HG03521 (cell line): ENCODE data around the gene CCDC142.

Experiments used
- ATAC-seq: cut with Tn5 transposase; IDR thresholded peaks from one replicate; pipeline ENCODE4 v1.9.1; 2021; ENCODE audit warnings: mild to moderate bottlenecking, moderate library complexity; ENCODE audit not compliant: unreplicated experiment

Gene CCDC142

DNA sequence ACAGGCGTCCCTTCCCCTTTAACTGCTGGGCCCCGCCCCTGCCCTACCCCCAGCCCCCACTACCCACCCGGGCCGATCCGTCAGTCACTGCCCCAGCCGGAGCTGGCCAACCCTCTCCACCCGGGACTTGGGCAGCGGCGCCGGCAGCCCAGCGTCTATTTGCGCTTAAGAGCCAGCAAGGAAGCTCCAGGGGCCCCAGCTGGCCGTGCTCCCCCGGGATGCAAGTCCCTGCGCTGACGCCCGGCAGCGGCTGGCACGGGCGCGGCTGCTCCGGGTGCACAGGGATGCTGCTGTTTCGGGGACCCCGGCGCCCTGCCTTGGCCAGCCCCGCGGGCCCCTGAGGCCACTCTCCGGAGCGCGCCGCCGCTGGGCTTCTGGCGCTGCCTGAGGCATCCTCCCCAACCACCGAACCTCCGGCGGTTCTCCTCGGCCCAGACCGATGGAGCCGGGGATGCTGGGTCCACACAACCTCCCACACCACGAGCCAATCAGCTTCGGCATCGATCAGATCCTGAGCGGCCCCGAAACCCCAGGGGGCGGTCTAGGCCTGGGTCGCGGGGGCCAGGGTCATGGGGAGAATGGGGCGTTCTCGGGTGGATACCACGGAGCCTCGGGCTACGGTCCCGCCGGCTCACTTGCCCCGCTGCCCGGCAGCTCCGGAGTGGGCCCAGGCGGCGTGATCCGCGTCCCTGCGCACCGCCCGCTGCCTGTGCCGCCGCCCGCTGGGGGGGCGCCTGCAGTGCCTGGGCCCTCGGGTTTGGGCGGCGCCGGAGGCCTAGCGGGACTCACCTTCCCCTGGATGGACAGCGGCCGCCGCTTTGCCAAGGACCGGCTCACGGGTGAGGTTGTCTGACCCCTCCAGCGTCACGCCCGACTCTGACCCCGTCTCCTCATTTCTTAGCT is 31.8 kb upstream of the CCDC142 start, which contains the start of gene TLX2:
Gene TLX2 (plus strand): TSS at position 83 of the 903 bp plus-strand sequence. CDS start 357 bp downstream, at position 440.
- ATAC-seq, result no peak

DNA sequence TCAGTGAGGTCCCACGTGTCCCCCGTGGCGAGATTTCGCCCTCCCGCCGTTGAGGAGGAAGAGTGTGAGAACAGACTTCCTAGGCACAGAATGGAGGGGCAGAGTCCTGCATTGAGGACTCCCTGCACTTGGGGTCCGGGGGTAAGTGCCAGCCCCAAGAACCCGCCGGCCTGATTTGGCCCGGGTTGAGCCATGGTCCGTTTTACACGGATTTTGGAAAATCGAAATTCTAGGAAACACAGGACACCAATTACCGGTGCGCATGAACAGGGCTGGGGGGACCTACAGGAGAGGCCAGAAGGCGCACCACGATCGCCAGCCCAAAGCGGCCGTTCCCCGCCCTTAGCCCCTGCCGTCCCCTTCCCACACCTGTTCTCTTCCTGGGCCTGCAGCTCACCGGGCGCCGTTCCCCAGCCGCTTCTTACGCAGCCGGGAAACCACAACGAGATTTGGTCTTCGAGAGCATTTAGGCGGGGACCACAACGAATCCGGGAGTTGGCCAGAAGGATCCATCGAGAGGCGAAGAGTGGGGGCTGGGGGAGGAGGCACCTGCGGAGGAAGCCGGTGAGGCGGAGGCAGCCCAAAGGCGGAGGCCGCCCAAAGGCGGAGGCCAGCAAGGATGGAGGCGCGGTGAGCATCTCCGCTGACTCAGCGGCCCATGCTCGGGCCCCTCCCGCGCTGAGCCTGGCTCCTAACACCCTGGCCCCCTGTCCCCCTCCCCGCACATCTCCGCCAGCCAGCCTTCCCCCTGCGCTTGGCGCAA is 31.0 kb upstream of the CCDC142 start:
- ATAC-seq, result no peak

DNA sequence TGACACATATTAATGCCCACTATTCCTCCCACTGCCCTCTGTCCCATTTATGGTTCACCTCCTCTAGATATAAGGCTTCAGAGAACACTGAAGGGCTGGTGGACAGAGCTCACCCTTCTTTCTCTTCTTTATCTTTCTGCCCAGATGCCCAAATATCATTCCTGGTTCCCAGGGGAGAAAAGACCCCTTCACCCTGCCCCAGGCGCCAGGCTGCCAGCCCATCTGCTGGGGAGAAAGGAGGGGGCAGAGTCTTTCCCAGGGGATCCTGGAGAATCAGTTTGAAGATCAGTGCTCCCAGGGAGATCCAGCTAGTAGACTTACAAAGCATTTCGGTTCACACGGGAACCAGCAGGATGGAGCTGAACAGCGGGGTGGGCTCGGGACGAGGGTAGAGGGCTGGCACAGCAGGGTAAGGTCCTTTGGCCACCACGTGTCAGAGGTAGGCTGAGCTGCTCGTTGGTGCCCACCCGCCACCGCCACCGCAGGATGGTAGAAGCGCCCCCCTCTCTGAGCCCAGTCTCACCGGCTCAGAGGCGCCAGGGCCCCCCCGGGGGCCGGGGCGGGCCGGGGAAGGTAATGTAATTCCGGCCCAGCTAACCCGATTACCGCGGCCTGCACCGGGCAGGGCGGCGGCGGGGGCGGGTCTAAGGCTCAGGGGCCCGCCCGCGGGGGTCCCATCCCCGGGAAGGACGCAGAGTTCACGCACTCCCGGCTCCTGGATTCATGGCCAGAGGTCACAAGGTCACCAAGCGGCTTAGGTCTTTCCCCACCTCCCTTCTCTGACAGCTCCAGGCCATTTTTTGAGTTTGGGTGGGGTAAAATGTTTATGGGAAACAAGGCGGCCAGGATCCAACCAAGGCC is 30.2 kb upstream of the CCDC142 start:
- no peak for ATAC-seq

DNA sequence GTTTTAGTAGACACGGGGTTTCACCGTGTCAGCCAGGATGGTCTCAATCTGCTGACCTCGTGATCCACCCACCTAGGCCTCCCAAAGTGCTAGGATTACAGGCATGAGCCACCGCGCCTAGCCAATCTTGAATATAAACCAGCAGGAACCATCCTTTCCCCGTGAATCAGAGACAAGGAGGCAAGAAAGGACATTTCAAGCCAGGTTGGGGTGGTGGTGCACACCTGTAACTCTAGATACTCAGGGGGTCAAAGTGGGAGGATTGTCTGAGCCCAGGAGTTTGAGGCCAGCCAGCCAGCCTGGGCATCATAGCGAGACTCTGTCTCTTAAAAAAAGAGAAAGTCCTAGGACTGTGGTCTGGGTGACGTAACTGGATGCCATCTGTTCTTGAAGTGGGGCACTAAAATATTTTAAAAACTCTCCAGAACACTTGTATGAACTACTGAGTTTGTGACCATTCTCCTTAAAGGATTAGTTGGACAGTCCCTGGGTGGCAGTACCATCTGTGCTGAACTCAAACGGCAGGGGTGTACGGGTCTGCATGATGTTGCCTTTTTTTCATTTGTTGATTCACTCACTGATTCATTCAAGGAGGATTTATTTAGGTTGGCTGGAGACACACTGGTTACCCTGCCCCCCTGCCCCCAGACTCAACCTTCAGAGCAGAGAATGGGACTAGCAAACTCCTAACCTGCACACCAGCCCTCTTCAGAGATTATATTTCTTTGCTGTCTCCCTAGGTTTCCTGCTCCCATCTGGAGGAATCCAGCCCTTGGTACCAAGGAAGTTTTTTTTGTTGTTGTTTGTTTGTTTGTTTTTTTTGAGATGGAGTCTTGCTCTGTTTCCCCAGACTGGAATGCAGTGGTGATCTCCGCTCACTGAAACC is 28.5 kb upstream of the CCDC142 start:
- ATAC-seq, result no peak

DNA sequence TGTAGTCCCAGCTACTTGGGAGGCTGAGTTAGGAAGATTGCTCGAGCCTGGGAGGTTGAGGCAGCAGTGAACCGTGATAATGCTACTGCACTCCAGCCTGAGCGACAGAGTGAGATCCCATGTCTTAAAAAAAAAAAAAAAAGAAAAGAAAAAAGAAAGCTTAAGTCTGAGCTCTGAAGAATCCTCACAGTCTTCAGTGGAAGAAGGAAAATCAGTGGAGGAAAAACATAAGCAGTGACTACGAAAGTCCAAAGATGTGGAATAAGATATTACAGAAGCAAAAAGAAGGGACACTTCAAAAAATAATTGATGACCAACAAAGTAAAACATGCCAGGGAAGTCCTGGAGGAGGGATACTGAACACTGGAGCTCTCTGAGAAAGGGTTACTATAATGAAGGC is 27.5 kb upstream of the CCDC142 start:
- no peak for ATAC-seq

DNA sequence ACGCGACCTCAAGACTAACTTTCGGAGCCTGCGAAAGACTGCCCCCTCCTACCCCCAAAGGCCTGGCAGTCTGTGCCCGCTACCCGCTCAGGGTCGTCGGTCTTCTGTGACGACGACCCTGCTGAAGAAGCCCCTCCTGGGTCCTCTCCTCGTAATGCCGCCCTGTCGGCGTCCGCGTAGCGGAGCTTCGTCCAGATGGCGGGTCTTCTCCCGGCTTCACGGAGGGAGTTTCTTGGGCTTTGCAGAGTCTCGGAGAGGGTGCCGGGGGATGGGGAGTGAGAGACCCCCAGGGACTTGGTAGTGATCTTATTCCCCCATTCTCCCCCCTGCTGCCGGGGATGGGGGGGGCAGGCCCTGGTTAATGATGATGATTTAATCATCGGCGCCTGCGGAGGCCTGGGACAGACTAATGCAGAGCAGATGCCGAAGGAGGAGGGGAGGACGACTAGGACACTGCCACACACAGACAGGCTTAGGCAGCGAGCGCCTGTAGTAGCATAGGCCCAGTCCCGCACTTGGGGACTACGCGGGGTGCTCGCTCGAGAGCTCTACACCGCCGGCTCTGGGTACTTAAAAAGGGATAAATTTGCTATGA is 25.2 kb upstream of the CCDC142 start:
- ATAC-seq, result peak; percentile 5

DNA sequence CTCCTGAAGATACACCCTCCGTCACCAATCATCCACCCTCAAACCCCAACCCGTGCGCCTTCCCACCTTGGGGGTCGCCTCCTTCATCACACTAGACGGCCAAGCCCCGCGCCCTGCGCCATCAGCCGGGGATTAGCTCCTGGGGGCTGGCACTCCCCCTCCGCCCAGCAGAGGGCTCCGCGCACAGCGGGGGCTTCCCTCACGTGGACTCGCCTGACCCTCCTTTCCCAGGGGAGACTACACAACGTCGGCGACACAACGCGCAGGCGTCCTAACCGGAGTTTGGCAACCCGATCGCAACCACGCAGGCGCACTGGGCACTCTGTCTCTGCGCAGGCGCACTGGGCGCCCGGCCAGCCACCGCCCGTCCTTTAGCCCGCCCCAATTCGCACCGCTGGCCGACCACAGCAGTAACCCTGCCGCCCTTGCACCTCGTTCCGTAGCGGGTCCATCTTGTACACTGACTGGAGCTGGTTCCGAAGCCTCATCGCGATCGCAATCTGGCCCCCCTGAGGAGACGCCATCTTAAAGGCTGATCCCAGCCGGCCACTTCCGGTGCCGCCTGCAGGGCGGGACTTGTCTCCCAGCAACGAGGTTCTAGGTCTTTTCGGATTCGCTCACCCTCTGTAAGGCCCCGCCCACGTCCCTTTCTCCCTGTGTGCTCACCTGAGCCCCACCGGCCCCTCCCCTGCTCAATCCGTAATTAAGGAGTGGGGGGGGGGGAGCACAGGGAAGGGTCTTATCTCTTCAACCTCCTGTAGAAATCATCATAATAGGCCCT is 24.5 kb upstream of the CCDC142 start, which contains the start of gene PCGF1:
Gene PCGF1 (minus strand): TSS at position 551 of the 781 bp plus-strand sequence. CDS start 27 bp downstream, at position 524.
- peak; percentile 91 for ATAC-seq

DNA sequence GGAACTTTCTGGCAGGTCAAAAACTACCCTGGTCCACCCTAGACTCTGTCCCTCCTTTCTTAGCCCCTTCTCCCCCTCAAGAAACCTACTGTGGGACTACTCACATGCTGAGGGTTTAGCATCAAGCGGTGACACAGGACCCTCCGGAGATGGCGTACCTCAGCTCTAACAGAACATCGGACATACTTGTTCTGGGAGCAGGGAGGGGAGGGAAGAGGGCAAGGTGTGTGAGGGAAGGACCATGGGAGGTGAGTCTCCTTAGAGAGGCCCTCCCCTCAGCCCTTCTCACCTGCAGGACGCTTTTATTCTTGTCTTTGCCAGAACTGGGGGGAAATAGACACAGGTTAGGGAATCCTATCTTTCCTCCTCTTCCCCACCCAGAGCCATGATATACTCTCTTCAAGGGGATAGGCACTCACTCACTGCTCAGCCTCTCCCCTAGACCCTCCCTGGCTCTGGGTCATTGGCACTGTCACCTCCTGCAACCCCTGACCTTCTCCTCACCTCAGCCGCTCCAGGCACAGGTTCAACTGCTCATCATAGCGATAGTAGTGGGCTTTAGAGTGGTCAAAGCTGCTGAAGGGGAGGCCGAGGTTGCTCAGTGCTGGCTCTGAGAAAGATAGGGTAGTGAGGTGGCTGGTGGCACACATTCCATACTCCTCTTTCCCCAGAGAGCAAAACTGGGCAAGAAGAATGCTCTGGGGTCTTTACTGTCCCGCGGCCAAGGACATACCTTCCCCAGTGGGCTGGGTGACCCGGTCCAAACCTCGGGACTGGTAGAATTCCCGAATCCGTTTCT is 22.8 kb upstream of the CCDC142 start:
- no peak for ATAC-seq

DNA sequence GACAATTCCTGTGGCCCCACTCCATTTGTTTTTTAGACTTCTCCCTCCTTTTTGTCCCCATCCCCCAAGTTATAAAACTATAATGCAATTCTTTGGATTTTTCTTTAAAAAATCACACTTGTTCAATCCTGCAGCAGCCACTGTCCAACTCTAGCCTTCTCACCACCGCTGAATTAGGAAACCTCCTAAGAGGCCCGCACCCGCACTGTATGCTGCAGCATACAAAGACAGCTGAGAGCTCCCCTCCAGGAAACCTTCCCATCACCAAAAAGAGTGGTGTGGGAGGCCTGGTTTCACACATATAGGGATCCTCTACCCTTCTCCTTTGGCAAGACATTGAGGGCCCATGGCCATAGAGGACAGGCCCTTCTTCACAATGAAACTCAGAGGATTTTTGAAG is 21.8 kb upstream of the CCDC142 start:
- no peak for ATAC-seq

DNA sequence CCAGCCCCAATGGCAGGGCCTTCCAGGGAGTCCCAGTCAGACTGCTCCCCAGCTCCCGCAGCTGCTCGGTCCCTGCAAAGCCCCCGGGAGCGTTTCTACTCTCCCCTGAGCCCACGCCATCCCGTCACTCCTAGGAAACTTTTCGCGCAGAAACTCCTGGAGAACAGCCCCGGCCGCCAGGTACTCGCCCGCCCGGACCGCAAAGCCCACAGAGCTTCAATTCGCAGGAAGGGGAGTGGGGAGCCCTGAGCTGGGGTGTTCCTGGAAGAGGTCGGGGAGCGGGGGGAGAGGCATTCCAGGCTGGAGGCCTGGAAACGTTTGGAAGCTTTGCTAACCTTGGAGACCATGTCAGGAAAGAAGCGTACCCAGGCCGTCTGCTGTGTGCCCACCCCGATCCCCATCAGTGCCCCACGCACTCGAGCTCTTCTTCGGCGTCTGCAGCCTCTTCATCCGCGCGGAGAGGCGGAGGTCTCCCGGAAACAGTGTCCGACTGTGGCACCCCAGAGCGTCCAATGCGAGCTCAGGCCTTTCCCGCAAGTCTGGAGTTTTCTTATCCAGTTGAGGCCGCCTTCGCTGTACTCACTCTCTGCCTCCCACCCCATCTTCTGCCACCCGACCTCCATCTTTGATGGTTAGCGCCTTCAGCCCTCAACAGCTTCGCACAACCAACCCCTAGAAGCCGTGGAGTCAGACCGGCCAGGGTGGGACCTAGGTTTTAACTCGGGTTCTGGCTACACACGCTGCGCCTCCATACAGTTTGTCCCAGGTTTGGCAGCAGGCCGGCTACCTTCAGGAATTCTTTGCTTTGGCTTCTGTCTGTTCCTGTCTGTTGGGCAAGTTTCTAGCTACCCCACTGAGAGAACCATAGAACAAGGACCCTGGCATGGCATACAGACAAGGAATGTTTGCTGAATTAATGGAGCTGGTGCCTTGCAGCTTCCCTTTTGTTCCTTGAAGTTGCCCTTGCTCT is 21.0 kb upstream of the CCDC142 start:
- no peak for ATAC-seq

DNA sequence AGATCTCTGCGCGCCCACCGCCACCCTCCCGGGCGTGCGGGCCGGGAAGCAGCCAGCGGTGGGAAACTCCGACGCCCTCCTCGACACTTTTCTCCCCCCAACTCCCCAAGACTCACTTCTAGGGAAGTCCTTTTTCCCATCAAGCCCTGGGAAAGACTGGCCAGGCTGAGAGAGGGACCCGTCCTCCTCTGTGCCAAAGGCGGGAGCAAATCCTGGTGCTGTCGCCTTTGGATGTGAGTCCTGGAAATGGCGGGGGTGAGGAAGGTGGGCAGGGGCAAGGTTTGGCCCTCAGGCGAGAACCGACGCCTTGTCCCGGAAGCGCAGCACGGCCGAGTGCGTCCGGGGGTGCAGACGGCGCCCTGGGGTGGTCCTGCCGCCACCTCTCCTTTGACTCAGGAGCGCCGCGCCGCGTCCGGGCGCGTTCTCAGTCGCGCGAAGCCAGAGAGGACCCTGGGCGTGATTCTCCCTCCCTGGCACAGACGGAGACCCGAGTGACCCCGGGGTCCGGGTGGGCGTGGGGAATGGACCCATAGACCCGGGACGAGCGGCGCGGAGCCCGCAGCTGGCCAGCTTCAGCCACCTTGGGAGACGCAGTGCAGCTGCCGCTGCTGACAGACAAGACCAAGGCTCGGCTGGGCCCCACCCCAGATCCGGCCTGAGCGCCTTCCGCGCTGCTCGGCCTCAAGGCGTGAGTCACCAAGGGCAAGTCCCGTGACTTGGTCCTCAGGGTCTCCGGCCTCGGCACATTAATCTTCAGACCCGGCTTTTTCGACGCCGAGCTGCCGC is 20.1 kb upstream of the CCDC142 start:
- peak; percentile 21 for ATAC-seq

DNA sequence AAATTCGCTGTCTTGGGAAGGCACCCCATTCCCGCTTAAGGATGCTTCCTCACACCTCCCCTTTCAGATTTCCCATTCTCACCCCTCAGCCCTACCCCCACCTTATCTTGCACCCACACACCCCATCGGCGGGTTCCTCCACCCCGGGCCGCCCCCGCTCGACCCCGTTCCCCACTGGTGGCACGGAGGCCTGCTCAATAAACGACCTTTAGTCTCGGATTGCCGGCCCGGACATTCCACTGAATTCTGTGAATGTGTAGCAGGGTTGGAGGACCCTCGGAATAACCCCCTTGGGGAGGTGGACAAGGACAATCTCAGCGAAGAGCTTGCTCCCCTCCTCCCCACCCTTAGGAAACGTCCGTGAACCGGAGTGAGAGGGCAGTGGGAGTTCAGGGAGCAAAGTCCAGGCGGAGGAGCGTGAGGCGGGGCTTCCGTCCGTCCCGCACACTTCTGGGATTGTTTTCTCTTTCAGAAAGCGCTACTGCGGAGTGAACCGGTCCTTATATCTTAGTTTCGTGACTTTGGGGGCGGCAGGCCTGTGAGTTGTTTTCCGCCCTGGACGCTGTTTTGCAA is 19.4 kb upstream of the CCDC142 start:
- no peak for ATAC-seq

DNA sequence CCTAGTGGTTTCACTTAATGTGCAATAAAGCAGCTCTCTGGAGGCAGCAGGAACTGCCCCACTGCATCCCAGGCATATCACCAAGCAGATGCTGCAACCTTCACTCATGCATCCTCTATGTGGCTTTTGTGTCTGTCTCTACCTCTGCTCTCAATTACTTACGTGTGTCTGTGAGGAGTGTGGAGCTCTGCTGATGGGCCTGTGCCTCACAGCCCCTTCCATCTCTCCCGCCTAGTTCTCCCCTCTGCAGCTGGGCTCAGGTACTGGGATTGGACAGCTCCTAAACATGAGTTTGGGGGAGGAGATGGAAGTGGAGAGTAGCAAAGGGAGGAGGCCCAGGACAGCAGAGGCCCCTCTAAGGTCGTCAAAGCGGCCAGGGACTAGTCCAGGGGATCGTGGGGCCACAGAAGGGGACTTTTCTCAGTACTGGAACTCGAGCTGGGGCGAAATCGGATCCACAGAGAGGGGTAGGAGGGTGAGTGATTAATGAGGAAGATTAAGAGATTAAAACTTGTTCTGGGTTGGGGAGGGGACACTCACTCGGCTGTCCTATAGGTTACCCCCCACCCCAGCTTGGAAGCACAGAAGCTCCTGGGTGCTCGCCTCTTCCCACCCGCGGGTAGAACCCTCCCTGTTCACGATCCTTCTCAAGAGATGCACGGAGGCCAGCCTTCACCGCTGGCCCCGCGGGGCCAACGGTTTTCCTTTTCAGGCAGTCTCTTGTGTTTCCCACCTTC is 18.7 kb upstream of the CCDC142 start:
- no peak for ATAC-seq

DNA sequence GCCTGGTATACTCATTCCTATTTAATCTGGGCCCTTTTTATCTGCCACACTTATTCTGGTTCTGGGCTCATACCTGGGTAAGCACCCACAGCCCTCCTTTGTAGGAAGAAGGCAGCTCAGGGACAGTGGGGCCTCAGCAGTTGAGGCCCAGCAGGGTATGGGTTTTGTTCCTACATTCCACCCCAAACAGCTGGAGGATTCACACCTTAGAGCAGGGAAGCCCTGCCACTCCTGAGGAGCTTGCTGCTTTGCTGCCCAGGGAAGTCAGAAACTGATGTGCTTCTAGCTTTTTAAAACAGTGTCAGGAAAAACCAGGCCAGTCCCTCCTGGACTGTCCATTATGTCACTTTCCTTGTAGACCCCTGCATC is 17.8 kb upstream of the CCDC142 start:
- ATAC-seq, result no peak
